GM19099 (cell line): ENCODE measurements around the gene TGFB3.

ENCODE experiments used
- POLR2A ChIP-seq: IDR thresholded peaks from 3 replicates; pipeline ENCODE4 v1.6.1; 2011; ENCODE audit warnings: low read depth; ENCODE audit not compliant: insufficient read length; ENCODE audit errors: extremely low read depth

The TGFB3 gene

GRCh38 chr14:75991753-75992152 is 10.0 kb upstream of the TGFB3 start:
- no peak for TF ChIP-seq POLR2A

DNA sequence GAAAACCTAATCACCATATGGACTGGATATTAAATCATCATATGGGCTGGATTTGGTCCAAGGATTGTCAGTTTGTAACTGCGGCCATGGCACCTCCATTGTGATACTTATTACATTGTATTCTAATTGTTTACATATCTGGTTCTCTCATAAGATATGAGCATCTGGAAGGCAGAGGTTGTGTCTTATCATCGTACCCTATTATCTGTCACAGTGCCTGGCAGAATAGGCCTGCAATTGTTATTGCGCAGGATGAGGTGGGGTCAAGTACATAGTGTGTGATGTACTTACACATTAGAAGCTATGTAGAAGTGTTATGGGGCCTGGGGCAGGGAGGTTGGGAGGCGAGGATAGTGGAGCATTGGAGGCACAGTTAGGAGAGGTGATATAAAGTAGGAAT is 8.5 kb upstream of the TGFB3 start:
- TF ChIP-seq POLR2A: no peak

GRCh38 chr14:75989134-75989533 is 7.3 kb upstream of the TGFB3 start:
- TF ChIP-seq POLR2A: no peak

DNA sequence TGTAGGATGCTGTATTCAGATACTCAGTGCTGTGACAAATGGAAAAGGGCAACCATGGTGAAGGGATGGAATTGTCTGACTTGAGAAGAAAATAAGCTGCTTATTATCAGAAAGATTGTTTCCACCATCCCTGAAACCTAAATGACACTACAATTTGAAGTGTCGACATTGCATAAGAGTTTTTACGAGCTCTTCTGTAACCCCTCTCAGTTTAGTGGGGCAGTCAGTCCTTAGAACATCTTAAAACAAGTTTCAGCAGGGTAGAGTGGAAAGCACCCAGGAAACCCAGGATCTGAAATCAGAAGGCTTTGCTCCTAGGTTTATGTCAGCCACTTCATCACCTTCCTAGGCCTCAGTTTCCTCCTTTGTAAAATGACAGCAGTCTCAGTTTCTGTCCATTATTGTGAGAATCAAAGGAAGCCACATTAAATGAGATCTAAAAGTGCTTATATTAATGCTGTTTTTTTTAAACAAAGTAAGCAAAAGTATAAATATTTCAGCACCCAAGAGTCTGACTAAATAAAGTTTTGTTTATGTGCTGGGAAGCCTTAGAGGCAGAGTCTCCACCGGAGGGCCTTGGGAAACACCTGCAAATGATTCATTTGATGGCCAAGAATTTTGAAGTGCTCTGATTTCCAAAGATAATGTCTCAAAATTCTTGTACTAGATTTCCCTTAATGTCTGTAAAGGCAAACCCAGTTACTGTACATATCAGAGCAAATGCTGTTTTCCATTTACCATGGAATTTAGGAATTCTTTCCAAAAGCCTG is 5.6 kb upstream of the TGFB3 start:
- TF ChIP-seq POLR2A: no peak

DNA sequence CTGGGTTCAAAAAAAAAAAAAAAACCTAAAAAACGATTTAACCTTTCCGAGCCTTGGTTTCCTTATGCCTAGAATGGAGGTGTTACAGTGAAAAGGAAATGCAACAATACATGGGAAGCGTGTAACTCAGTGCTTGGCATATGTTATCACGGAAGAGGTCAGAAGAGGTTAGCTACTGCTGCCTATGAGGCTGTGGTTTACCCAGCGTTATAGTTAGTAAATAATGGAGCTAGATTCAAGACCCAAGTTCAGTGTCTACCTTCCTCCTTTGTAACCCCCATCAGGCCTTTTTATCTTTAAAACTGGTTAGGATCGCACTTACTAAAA is 4.6 kb upstream of the TGFB3 start:
- no peak for TF ChIP-seq POLR2A

- no peak for TF ChIP-seq POLR2A
These were observed 4.0 kb upstream of the TGFB3 start, which contains the start of gene IFT43 for GRCh38 chr14:75985618-75986438. Gene IFT43 (plus strand): TSS chr14:75985763. CDS start chr14:75985787, 24 bp downstream.

- no peak for TF ChIP-seq POLR2A
These were observed 2.9 kb upstream of the TGFB3 start for GRCh38 chr14:75984674-75985073.

DNA sequence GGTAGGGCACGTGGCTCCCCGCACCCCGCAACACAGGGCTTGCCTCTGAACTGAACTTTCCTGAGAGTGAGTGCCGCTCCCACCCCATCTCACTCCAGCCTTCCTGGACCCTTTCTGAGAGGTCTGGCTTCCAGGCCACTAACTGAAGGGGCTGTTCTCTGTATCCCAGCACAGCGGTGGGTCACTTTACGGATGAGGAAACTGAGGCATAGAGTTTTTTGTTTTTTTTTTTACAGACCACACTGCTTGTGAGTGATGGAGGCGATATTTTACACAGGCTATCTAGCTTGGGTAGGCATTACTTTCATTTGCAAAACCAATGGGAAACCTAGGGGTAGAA is 1.2 kb upstream of the TGFB3 start:
- TF ChIP-seq POLR2A: no peak

DNA sequence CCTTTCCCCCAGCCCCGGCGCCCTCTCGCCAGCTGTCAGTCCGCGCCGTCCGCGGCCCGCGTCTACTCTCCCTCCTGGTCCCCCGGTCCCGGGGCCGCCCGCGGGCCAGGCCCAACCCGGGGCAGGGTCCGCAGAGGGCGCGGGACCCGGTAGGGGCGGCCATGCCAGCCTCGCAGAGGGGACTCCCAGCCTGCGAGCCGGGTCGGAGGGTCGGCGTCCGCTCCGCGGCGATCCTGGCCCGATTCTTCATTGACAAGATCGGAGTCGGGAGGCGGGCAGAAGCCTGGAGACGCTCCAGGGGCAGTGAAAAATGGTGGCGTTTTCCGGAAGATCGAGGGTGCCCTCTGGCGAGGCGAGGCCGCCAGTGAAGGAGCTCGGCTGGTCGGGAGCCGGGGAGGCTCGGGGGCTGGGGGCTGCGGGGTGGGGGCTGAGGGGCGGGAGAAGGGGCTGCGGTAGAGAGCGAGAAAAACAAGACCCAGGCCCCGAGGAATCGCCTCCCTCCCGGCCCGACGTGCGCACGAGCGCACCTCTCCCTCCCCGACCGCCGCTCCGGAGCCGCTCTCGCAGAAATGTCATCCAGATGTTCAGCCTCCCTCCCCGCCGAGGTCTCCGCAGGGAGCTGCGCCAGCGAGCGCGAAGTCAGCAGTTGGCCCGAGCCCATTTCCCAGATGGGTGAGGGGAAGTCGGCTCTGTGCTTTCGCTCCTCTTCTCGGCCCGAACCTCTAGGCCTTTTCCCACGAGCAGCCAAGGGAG is 647 bp upstream of the TGFB3 start:
- TF ChIP-seq POLR2A: no peak

GRCh38 chr14:75980856-75981255 is 939 bp downstream of the TGFB3 start:
- TF ChIP-seq POLR2A: no peak

DNA sequence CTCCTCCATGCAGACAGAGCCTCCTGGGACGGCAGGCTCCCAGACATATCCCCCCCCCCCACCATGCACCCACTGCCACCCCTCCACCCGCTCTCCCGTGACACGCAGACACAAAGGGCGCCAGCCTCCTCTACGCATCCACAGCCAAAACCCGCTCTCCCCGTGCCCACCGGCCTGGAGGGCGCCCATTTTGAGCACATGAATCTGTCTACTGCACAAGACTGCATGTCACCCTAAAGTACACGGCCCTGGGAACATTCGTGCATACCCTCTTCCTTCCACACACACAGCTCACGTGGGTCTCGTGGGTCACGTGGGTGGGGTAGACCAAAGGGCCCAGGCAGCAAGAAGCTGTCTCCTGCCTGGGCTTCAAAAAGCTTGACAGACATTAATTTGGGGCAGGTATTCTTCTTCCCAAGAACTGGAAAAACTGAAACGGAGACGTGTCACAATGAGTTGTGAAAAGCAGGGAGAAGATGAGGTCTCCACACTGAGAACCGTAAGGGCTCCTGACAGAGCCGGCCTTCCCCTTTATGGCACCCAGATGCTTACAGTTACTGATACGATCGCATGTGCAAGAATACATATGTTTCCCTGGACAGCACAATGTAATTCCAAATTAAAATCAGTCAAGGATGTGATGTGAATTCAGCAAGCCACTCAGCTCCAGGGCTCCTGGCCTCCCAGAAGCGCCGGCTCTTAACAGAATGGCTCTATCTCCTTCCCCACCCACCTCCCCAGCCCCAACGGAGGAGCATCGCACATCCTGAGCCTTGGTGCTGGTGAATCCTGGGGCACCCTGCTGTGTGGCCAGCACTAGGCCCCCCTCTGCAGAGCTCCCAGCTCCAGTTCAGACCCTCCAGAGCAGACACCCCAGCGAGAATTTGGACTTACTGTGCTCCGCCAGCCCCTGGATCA is 1.9 kb downstream of the TGFB3 start:
- TF ChIP-seq POLR2A: no peak

GRCh38 chr14:75979071-75979571 is 2.7 kb downstream of the TGFB3 start:
- no peak for TF ChIP-seq POLR2A

DNA sequence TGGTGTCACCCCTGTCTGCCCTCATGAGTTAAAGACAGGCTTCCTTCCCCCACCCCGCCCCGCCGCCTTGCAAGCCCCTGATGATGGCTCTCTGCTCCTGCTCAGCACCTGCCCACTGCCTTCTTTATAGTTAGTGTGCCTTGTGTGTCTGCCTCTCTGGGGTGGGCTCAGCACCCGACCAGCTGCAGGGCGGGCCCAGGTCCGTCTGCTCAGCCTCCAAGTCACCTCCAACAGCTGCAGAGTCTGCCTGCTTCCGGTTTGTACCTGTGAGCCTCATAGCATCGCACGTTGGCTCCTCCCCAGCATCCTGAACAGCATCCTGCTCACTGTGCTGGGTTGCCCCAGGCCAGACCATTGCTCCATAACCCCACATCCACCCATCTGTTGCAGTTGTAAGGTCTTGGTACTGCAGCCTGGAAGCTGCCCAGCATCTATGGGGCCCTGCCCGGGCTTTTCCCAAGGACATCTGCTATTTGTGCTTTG is 3.5 kb downstream of the TGFB3 start:
- peak; percentile 34 for TF ChIP-seq POLR2A

GRCh38 chr14:75977582-75977943 is 4.2 kb downstream of the TGFB3 start:
- no peak for TF ChIP-seq POLR2A
